GM04503 (cell line): ENCODE measurements around the gene ZMYND15.

Experiments
- DNase-seq: peaks from one replicate; pipeline ENCODE4 v3.0.0-alpha.2; 2012; ENCODE audit warnings: low read depth

ZMYND15 gene

GRCh38 chr17:4742629-4743028 lies 3.0 kb downstream of the ZMYND15 start:
- DNase-seq = no peak

GRCh38 chr17:4743216-4743615 lies 3.6 kb downstream of the ZMYND15 start:
- no peak for DNase-seq

- no peak for DNase-seq
Measured at GRCh38 chr17:4743898-4744297, 4.3 kb downstream of the ZMYND15 start.

- DNase-seq = no peak
Measured at GRCh38 chr17:4744999-4745969, 5.7 kb downstream of the ZMYND15 start.

- DNase-seq = no peak
Measured at GRCh38 chr17:4747847-4748246, 8.2 kb downstream of the ZMYND15 start.

GRCh38 chr17:4748686-4749085 lies 9.1 kb downstream of the ZMYND15 start:
- DNase-seq = no peak

GRCh38 chr17:4750606-4751005 lies 11.0 kb downstream of the ZMYND15 start:
- DNase-seq = no peak

- DNase-seq = no peak
Measured at GRCh38 chr17:4751932-4752331, 12.3 kb downstream of the ZMYND15 start.

GRCh38 chr17:4753392-4753791 lies 13.8 kb downstream of the ZMYND15 start:
- DNase-seq = no peak

GRCh38 chr17:4759776-4760236 lies 20.2 kb downstream of the ZMYND15 start:
- no peak for DNase-seq

- DNase-seq = no peak
Measured at GRCh38 chr17:4764595-4764994, 25.0 kb downstream of the ZMYND15 start.

- no peak for DNase-seq
Measured at GRCh38 chr17:4766201-4766600, 26.6 kb downstream of the ZMYND15 start.

GRCh38 chr17:4766723-4767122 lies 27.1 kb downstream of the ZMYND15 start:
- no peak for DNase-seq

GRCh38 chr17:4768298-4768697 lies 28.7 kb downstream of the ZMYND15 start:
- no peak for DNase-seq

- DNase-seq = no peak
Measured at GRCh38 chr17:4769628-4770027, 30.0 kb downstream of the ZMYND15 start.

GRCh38 chr17:4771519-4772234 lies 32.0 kb downstream of the ZMYND15 start, which contains the start of gene TM4SF5:
TM4SF5 (plus strand) TSS chr17:4771886; CDS start chr17:4771923, 37 bp downstream.
- DNase-seq = no peak

- no peak for DNase-seq
Measured at GRCh38 chr17:4772235-4772613, 32.6 kb downstream of the ZMYND15 start.

- DNase-seq = no peak
Measured at GRCh38 chr17:4777969-4778760, 38.5 kb downstream of the ZMYND15 start.

GRCh38 chr17:4780325-4780955 lies 40.8 kb downstream of the ZMYND15 start:
- DNase-seq = no peak

- no peak for DNase-seq
Measured at GRCh38 chr17:4782652-4783051, 43.0 kb downstream of the ZMYND15 start.

GRCh38 chr17:4785311-4786105 lies 45.9 kb downstream of the ZMYND15 start:
- DNase-seq = no peak
